HUES64 (cell line): ENCODE results near the gene CLECL1.

Experiments used
- H3K27ac ChIP-seq: 2 replicates; pipeline ENCODE4 v1.7.0; 2013; ENCODE audit warnings: low read depth, low read length, inconsistent platforms
- H3K27me3 ChIP-seq: 2 replicates; pipeline ENCODE4 v1.6.1; 2013; ENCODE audit warnings: mild to moderate bottlenecking, low read length; ENCODE audit not compliant: insufficient read depth
- H3K36me3 ChIP-seq: 2 replicates; pipeline ENCODE4 v1.6.1; 2013; ENCODE audit warnings: mild to moderate bottlenecking, low read length; ENCODE audit not compliant: insufficient read depth
- H3K4me1 ChIP-seq: 2 replicates; pipeline ENCODE4 v1.6.1; 2013; ENCODE audit warnings: mild to moderate bottlenecking, low read length, moderate library complexity; ENCODE audit not compliant: insufficient read depth
- H3K4me3 ChIP-seq: 2 replicates; pipeline ENCODE4 v1.5.1; 2013; ENCODE audit warnings: mild to moderate bottlenecking, low read length, moderate library complexity
- H3K9ac ChIP-seq: 2 replicates; pipeline ENCODE4 v1.6.1; 2013; ENCODE audit warnings: mild to moderate bottlenecking, low read depth, low read length
- H3K9me3 ChIP-seq: 2 replicates; pipeline ENCODE4 v1.6.1; 2013; ENCODE audit warnings: low read depth, low read length; ENCODE audit not compliant: insufficient read depth
- WGBS: fragments of 150-250, 120-280 bp; methylation state at CpG from one replicate; pipeline ENCODE4 v1.1.7; 2013; ENCODE audit warnings: missing lambda C conversion rate; 5-methylcytosine and 5-hydroxymethylcytosine counted together

Gene CLECL1

DNA sequence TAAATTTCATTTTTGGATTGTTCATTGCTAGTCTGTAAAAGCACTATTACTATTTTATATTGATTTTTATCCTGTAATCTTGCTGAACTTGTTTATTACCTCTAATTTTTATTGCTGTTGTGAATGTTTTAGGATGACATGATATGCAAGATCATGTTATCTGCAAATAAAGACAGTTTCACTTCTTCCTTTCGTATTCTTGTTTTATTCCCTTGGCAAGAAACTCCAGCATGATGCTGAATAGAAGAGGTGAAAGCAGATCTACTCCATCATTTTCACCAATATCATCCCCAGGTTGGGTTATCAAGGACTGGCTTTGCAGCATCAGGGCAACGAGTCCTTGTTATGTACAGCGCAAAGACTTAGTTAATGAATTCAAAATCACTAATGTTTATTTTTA is 2.7 kb upstream of the CLECL1 start:
- Histone ChIP-seq H3K36me3 (no peaks in the 10 kb centered on the region), H3K27me3 (no peaks in the 10 kb centered on the region), H3K9ac (no peak overlapping the region), H3K4me3 (no peak overlapping the region), H3K9me3 (no peaks in the 10 kb centered on the region), H3K27ac (no peak overlapping the region), H3K4me1 (no peaks in the 10 kb centered on the region)
- WGBS: 100% methylated on average over 3 of the region's 3 CpGs

DNA sequence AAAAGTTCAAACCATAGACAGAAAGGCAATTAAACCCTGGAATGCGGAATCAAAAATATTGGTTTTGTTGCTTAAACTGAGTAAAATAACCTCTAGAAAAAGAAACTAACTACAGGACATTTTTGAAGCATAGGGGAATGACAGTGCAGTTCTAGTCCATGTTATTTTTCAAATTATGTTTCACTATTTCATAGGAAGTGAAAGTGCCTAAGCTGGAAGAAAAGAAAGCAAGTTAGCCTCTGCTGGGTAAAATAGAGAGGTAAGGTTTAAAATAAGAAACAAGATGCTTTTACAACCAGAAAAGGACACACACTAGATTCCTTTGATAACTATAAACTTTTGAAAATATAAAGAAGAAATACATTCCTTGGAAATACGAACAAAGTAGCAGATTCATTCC is 1.1 kb downstream of the CLECL1 start:
- Histone ChIP-seq H3K9ac (no peak overlapping the region), H3K4me1 (no peaks in the 10 kb centered on the region), H3K4me3 (no peak overlapping the region), H3K27me3 (no peaks in the 10 kb centered on the region), H3K36me3 (no peaks in the 10 kb centered on the region), H3K9me3 (no peaks in the 10 kb centered on the region), H3K27ac (no peak overlapping the region)
- no CpG with 5 or more reads among the region's 2 CpGs for WGBS

DNA sequence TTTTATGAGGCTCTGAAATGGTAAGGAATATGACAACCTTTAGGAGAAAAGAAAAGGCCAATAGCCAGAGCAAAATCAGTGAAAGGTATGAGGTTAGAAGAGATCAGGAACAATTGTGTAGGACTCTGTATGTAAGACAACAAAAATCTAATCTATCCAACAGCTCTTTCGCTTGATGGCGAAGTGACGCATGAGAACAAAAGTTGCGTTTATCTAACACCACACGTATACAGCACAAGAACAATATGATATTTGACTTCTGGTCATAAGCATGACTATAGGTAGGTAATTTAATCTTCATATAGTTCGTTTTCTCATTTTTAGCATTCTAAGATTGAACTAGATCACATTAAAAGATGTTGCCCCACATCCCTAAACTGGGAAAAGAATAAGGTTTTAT is 1.5 kb downstream of the CLECL1 start:
- H3K27ac ChIP-seq: no peak overlapping the region

DNA sequence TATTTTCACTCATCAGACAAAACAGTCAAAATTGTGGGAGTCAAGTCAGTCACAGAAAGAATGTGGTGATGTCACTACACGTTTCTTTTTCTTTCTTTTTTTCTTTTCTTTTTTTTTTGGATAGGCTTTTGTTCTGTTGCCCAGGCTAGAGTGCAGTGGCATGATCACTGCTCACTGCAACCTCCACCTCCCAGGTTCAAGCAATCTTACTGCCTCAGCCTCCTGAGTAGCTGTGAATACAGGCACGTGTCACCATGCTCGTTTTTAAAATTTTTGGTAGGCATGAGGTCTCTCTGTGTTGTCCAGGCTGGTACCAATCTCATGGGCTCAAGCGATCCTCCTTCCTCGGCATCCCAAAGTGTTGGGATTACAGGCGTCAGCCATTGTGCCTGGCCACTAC is 2.3 kb downstream of the CLECL1 start:
- WGBS: 85% methylated on average over 6 of the region's 6 CpGs
- Histone ChIP-seq H3K9me3 (no peaks in the 10 kb centered on the region), H3K27ac (no peak overlapping the region), H3K36me3 (no peaks in the 10 kb centered on the region), H3K4me3 (no peak overlapping the region), H3K9ac (no peak overlapping the region), H3K4me1 (no peaks in the 10 kb centered on the region), H3K27me3 (no peaks in the 10 kb centered on the region)

More for the DNA sequence above, 1.5 kb downstream of the CLECL1 start:
- Histone ChIP-seq H3K4me1 (no peaks in the 10 kb centered on the region), H3K9me3 (no peaks in the 10 kb centered on the region), H3K9ac (no peak overlapping the region), H3K27me3 (no peaks in the 10 kb centered on the region), H3K36me3 (no peaks in the 10 kb centered on the region), H3K4me3 (no peak overlapping the region)
- 97% methylated on average over 4 of the region's 6 CpGs for WGBS

DNA sequence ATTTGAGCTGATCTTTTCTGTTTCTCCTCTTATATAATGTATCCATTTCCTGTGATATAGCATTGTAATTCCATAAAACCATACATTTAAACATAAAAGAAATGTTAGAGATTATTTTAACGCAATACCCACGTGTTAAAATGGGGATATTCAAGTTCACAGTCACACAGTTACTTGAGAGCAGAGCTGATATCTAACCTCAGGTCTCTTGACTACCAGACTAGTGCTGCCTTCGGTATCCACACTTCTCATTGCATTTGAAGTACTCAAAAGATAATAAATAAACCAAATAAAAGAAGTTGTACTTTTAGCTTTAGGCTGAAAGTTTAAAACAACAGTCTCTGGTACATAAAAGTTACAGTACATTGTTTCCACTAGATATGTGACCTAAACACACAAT is 2.9 kb downstream of the CLECL1 start:
- H3K9me3 ChIP-seq: no peaks in the 10 kb centered on the region
- WGBS: 94% methylated on average over 3 of the region's 3 CpGs
- no peaks in the 10 kb centered on the region for H3K27me3 ChIP-seq
- no peak overlapping the region for H3K27ac ChIP-seq
- no peaks in the 10 kb centered on the region for H3K36me3 ChIP-seq
- no peak overlapping the region for H3K9ac ChIP-seq
- H3K4me3 ChIP-seq: no peak overlapping the region
- H3K4me1 ChIP-seq: no peaks in the 10 kb centered on the region

DNA sequence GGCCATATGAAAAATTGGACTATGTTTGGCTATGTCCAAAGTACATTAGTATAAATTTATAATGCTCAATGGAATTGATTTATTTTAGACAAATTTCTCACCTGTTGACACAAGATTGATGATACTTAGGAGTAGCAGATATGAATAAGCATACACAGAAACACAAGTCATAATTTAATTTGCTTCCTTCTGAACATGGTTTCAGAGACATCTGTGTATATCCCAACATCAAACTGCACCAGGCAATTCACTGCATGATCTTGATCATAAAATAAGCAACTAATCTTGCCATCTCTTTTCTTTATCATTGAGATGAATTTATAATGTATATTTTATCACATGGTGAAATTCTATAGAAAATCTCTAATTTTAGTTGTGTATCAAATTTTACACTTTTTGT is 3.8 kb downstream of the CLECL1 start:
- H3K4me1 ChIP-seq: no peaks in the 10 kb centered on the region
- H3K9ac ChIP-seq: no peak overlapping the region
- no peaks in the 10 kb centered on the region for H3K27me3 ChIP-seq
- no peaks in the 10 kb centered on the region for H3K36me3 ChIP-seq
- H3K4me3 ChIP-seq: no peak overlapping the region
- no peak overlapping the region for H3K27ac ChIP-seq
- no peaks in the 10 kb centered on the region for H3K9me3 ChIP-seq

DNA sequence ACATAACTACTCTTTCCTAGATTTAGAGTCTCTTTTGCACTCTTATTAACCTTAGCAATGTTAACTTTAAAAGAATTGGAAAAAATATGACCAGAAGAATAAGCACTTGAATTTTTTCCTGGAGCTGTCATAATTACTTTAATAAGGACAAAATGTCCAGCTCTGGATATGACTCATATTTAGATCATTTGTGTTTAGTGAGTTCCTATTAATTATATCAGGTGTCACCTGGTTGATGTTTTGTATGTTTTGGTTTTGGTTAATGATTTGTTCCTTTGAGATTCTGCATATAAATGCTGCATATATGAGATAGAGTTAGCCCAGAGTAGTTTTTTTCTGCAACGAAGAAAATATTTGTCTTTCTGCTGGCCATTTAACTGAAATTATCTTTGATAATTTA is 5.1 kb downstream of the CLECL1 start:
- no peak overlapping the region for H3K9ac ChIP-seq
- no peak overlapping the region for H3K27ac ChIP-seq
- no peaks in the 10 kb centered on the region for H3K36me3 ChIP-seq
- H3K9me3 ChIP-seq: no peaks in the 10 kb centered on the region
- H3K27me3 ChIP-seq: no peaks in the 10 kb centered on the region
- no peak overlapping the region for H3K4me3 ChIP-seq
- 80% methylated on average over 1 of the region's 1 CpG for WGBS
- H3K4me1 ChIP-seq: no peaks in the 10 kb centered on the region

DNA sequence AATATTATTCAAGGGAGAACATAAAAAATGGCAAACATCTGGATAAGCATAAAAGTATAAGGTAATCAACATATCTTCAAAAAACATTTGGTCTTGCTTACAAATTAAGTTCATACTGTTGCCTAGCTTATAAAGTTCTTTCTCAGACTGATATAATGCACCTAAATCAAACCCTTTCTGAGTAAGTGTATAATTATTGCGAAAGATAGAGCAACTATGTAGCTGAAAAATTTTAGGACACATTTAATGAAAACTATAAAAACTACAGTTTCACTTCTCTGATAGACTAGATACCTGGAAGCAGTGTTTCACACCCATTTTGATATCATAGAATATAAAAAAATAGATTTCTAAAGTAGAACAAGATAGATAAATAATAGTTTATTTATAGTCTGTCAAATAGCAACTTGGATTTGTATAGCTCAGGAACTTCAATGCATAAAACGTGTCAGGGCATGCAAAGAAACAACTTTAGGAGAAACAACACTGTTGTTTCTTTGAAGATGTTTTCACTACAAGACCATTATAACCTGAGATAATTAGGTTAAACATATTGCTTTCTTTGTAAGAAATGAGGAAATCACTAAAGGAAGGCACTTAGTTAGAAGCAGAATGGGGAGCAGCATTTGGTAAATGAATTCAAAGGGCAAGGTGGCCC is 7.6 kb downstream of the CLECL1 start:
- no peaks in the 10 kb centered on the region for H3K27me3 ChIP-seq
- no peak overlapping the region for H3K4me3 ChIP-seq
- H3K36me3 ChIP-seq: no peaks in the 10 kb centered on the region
- H3K27ac ChIP-seq: no peak overlapping the region
- no peaks in the 10 kb centered on the region for H3K9me3 ChIP-seq
- 64% methylated on average over 1 of the region's 2 CpGs for WGBS
- H3K9ac ChIP-seq: no peak overlapping the region
- H3K4me1 ChIP-seq: no peaks in the 10 kb centered on the region

DNA sequence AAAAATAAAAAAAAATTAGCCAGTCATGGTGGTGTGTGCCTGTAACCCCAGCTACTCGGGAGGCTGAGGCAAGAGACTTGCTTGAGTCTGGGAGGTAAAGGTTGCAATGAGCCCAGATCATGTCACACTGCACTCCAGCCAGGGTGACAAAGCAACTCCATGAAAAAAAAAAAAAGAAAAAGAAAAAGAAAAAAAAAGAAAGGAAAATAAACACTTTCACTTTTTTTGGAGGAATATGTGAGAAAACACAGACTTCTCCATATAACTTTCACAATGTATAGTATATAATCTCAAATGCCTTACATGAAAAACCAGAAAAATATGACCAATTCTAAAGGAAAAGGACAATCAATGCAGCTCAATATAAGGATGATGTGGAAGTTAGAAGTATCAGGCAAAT is 8.9 kb downstream of the CLECL1 start:
- H3K4me3 ChIP-seq: no peak overlapping the region
- H3K27ac ChIP-seq: no peak overlapping the region
- H3K4me1 ChIP-seq: no peaks in the 10 kb centered on the region
- H3K27me3 ChIP-seq: no peaks in the 10 kb centered on the region
- H3K36me3 ChIP-seq: no peaks in the 10 kb centered on the region
- no peaks in the 10 kb centered on the region for H3K9me3 ChIP-seq
- H3K9ac ChIP-seq: no peak overlapping the region
- WGBS: 96% methylated on average over 1 of the region's 1 CpG

DNA sequence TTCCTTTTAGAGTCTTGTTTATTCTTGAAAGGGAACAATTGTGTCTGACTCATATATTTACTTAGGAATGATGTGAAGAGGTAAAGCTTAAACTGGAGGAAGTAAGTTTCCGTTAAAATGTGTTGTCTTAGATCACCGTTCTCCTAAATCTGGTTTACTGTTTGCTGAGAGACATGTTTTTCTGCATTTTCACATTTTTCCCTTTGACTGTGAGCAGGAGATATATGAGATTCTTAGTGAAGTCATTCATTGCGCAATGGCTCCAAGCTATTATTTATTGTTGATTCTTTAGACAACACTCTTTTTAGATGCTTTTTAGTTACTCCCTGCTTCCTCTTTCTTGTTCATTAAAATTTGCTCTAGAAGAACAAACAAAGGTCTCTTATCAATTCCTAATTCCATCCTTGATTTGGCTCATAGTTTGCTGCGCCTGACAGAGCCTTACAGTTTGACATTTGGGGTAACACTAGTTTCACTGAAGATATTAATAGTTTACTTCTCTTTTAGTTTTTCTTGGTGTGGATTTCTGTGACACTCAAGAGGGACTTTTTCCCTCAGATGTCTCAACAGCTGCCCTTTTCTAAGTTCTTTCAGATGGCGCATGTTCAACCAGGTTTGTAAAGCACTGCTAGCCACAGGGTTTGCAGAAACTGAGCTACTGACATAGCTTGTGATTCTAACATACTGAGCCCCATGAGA is 11.4 kb downstream of the CLECL1 start:
- Histone ChIP-seq H3K4me1 (no peaks in the 10 kb centered on the region), H3K27ac (no peak overlapping the region), H3K36me3 (no peaks in the 10 kb centered on the region), H3K27me3 (no peaks in the 10 kb centered on the region), H3K9me3 (no peaks in the 10 kb centered on the region), H3K4me3 (no peak overlapping the region), H3K9ac (no peak overlapping the region)
- WGBS: 87% methylated on average over 4 of the region's 5 CpGs

DNA sequence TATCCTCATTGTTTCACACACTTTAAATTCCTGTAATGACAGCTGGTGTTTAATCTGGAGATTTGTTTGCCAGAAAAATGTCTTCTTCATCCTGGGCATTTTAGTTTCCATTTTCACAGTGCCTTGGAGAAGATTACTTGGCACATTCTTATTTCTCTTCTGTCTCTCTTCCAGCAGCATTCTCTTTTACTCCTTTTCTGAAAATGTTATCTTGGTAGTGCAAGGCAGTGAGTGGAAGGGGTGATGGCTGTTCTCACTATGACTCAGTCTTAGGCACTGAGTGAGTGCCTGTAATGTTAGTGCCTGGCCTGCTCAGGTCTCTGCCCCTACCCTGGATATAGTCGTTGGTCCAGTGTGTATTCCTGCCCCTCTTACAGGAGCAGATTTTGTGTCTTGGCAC is 13.1 kb downstream of the CLECL1 start:
- Histone ChIP-seq H3K9ac (no peak overlapping the region), H3K4me1 (no peaks in the 10 kb centered on the region)
- WGBS: 0% methylated on average over 1 of the region's 1 CpG

DNA sequence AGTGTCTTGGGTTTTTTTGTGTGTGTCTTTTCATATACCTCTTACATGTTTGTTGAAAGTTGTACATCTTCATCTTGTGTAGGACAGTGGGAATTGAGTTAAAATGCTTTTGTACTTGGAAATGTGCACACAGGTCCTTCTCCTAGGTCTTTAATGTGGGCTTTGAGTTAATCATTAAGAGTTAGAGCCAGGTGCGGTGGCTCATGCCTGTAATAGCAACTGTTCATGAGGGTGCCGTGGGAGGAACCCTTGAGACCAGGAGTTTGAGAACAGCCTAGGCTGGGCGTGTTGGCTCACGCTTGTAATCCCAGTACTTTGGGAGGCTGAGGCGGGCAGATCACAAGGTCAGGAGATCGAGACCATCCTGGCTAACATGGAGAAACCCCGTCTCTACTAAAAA is 13.9 kb downstream of the CLECL1 start:
- no peaks in the 10 kb centered on the region for H3K36me3 ChIP-seq
- no peak overlapping the region for H3K9ac ChIP-seq
- no peak overlapping the region for H3K27ac ChIP-seq
- no peaks in the 10 kb centered on the region for H3K9me3 ChIP-seq
- whole genome bisulfite sequencing: 97% methylated on average over 7 of the region's 7 CpGs
- no peaks in the 10 kb centered on the region for H3K4me1 ChIP-seq
- H3K27me3 ChIP-seq: no peaks in the 10 kb centered on the region
- no peak overlapping the region for H3K4me3 ChIP-seq

More for the DNA sequence above, 13.1 kb downstream of the CLECL1 start:
- no peak overlapping the region for H3K27ac ChIP-seq
- H3K4me3 ChIP-seq: no peak overlapping the region
- H3K27me3 ChIP-seq: no peaks in the 10 kb centered on the region
- no peaks in the 10 kb centered on the region for H3K36me3 ChIP-seq
- no peaks in the 10 kb centered on the region for H3K9me3 ChIP-seq
